NT2/D1 (cell line): Measurements from ENCODE around the gene MAPK14.
"Not testable (repeated sequence)": the region's sequence is repeated elsewhere in the genome, so short reads cannot be mapped to it uniquely, and the experiment has no call there.

Experiments
- DNase-seq: peaks from one replicate; pipeline ENCODE4 v3.0.0-alpha.2; 2011; ENCODE audit warnings: low read depth, low spot score
- H3K27me3 ChIP-seq: 2 replicates; pipeline ENCODE4 v1.6.0; 2011; ENCODE audit warnings: mild to moderate bottlenecking; ENCODE audit not compliant: insufficient read length, insufficient read depth
- H3K36me3 ChIP-seq: 2 replicates; pipeline ENCODE4 v1.6.1; 2011; ENCODE audit warnings: mild to moderate bottlenecking, low read length, mixed read lengths; ENCODE audit not compliant: insufficient read depth, insufficient read length
- H3K4me1 ChIP-seq: 2 replicates; pipeline ENCODE4 v1.5.1; 2011; ENCODE audit not compliant: insufficient read depth, insufficient read length
- H3K4me3 ChIP-seq: 2 replicates; pipeline ENCODE4 v1.5.1; 2011; ENCODE audit warnings: low read depth; ENCODE audit not compliant: insufficient read length
- H3K9ac ChIP-seq: 2 replicates; pipeline ENCODE4 v1.6.0; 2011; ENCODE audit warnings: low read depth; ENCODE audit not compliant: insufficient read length
- H3K9me3 ChIP-seq: 2 replicates; pipeline ENCODE4 v1.5.1; 2011; ENCODE audit warnings: mild to moderate bottlenecking, low read length; ENCODE audit not compliant: insufficient read depth
- SUZ12 ChIP-seq: IDR thresholded peaks from 2 replicates; pipeline ENCODE4 v1.6.1; 2011; ENCODE audit not compliant: insufficient read length, insufficient read depth; ENCODE audit errors: extremely low read depth
- YY1 ChIP-seq: IDR thresholded peaks from 2 replicates; pipeline ENCODE4 v1.6.1; 2011; ENCODE audit not compliant: insufficient read length, insufficient read depth
- ZNF274 ChIP-seq: IDR thresholded peaks from 2 replicates; pipeline ENCODE4 v1.6.1; 2011; ENCODE audit warnings: mild to moderate bottlenecking, low read depth, low read length

Gene MAPK14

DNA sequence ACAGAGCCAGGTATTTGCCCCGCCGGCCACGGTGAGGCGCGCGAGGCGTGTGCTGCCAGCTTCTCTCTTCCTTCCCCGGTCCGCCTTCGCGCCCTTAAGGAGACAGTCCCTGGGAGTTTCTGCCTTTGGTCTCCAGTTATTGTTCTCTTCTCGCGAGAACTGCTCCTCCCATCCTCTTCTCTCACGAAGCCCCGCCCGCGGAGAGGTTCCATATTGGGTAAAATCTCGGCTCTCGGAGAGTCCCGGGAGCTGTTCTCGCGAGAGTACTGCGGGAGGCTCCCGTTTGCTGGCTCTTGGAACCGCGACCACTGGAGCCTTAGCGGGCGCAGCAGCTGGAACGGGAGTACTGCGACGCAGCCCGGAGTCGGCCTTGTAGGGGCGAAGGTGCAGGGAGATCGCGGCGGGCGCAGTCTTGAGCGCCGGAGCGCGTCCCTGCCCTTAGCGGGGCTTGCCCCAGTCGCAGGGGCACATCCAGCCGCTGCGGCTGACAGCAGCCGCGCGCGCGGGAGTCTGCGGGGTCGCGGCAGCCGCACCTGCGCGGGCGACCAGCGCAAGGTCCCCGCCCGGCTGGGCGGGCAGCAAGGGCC, at the start of gene MAPK14:
Gene MAPK14, plus strand, starts transcription at position 308 of the 587 bp plus-strand sequence. CDS start 350 bp downstream, outside the sequence.
- Histone ChIP-seq H3K36me3 (no peaks in the 10 kb centered on the region), H3K9me3 (no peaks in the 10 kb centered on the region), H3K27me3 (no peaks in the 10 kb centered on the region), H3K4me1 (peaks cover 8% of the 10 kb centered on the region), H3K4me3 (peak within 1 kb of the TSS; percentile 98), H3K9ac (peak within 1 kb of the TSS; percentile 99)
- peak; percentile 98 for DNase-seq
- no peak for TF ChIP-seq SUZ12
- TF ChIP-seq YY1: no peak
- no peak for TF ChIP-seq ZNF274

DNA sequence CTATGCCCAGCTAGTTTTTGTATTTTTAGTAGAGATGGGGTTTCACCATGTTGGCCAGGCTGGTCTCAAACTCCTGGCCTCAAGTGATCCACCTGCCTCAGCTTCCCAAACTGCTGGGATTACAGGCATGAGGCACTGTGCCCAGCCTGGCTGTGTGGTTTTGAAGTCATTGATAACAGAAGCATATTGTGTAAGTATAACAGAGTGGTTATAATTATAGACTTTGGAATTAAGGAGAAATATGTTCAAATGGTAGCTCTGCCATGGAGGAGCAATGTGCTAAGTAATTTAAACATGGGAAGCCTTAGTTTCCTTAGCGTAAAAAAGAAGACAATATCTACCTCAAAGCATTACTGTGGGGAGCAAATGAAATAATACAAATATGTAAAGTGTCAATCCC, 47.5 kb upstream of the MAPK14 start:
- H3K27me3 ChIP-seq, H3K4me3 ChIP-seq, H3K9ac ChIP-seq, H3K9me3 ChIP-seq, H3K36me3 ChIP-seq, H3K4me1 ChIP-seq, DNase-seq: not testable (repeated sequence)

DNA sequence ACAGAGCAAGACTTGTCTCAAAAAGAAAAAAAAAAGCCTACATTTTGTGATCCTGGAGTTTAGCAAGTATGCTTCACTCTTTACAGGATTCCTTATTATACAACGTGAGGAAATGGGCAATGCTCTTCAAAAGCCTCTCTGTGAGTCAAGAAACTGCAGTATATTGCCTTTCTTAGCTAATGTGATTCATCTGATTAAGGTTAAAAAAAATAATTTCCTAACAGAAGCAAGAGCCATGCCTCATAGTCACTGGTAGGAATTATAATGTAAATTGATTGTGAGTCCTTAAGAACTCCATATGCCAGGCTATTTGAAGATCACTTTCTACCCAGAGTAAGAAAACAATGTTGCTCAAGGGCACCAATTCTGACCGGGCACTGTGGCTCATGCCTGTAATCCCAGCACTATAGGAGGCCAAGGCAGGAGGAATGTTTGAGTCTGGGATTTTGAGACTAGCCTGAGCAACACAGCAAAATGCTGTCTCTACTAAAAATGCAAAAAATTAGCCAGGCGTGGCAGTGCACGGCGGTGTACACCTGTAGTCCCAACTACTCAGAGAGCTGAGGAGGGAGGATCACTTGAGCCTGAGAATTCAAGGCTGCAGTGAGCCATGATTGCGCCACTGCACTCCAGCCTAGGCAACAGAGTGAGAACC, 46.5 kb upstream of the MAPK14 start:
- no peaks in the 10 kb centered on the region for H3K27me3 ChIP-seq
- no peak for DNase-seq

DNA sequence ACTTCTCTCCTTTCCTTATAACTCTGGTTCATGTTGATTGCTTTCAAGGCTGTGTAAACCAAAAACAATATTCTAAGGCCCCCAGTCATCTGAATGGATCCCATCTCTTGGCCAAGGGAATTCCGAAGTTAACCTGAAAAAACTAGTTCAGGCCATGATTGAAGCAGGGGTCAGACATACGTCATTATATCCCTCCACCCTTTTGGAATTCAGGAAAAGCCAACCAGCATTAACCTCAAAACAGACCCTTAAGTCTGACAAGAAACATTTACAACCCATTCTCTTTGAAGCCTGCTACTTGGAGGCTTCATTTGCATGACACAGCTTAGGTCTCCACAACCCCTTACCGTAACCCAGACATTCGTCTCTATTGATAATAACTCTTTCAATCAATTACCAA, 42.9 kb upstream of the MAPK14 start:
- peak; percentile 40 for DNase-seq
- Histone ChIP-seq H3K36me3 (no peaks in the 10 kb centered on the region), H3K4me3 (no peak overlapping the region), H3K27me3 (no peaks in the 10 kb centered on the region), H3K9me3 (no peaks in the 10 kb centered on the region), H3K9ac (no peak overlapping the region), H3K4me1 (peaks cover 2% of the 10 kb centered on the region)
- TF ChIP-seq ZNF274 (no peak), SUZ12 (no peak), YY1 (no peak)

More for the DNA sequence above, 46.5 kb upstream of the MAPK14 start:
- H3K9me3 ChIP-seq: no peaks in the 10 kb centered on the region
- H3K4me1 ChIP-seq: peaks cover 2% of the 10 kb centered on the region
- no peaks in the 10 kb centered on the region for H3K36me3 ChIP-seq
- no peak for TF ChIP-seq YY1
- no peak for TF ChIP-seq ZNF274
- no peak for TF ChIP-seq SUZ12
- no peak overlapping the region for H3K9ac ChIP-seq
- H3K4me3 ChIP-seq: no peak overlapping the region

DNA sequence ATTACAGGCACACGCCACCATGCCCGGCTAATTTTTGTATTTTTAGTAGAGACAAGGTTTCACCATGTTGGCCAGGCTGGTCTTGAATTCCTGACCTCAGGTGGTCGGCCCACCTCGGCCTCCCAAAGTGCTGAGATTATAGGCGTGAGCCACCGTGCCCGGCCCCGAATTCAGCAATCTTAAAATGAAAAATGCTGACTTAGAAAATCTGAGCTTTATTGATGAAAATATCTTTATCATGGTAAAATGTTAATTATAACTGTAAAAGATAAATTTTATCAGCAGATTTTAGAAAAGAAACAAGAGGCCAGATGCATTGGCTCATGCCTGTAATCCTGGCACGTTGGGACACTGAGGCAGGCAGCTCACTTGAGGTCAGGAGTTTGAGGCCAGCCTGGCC, 39.6 kb upstream of the MAPK14 start:
- not testable (repeated sequence) for H3K4me3 ChIP-seq, H3K9me3 ChIP-seq, H3K27me3 ChIP-seq, H3K4me1 ChIP-seq, DNase-seq, H3K36me3 ChIP-seq, H3K9ac ChIP-seq

DNA sequence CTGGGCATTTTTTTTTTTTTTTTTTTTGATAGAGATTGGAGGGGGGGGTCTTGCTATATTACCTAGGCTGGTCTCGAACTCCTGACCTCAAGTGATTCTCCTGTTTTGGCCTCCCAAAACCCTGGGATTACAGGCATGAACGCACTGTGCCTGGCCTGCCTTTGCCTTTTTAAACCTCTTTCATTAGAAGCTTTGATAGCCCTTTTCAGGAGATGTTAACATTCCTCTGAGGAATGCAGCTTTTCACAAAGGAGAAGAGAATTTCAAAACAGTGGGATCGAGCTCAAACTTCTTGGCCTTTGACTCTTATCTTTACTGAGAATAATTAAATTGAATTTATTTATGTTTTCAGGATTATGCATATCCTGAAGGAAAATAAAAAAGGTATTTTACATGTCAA, 34.5 kb upstream of the MAPK14 start:
- TF ChIP-seq ZNF274 (no peak), YY1 (no peak), SUZ12 (no peak)
- Histone ChIP-seq H3K36me3 (no peaks in the 10 kb centered on the region), H3K4me3 (no peak overlapping the region), H3K9me3 (no peaks in the 10 kb centered on the region), H3K4me1 (no peaks in the 10 kb centered on the region), H3K27me3 (no peaks in the 10 kb centered on the region), H3K9ac (no peak overlapping the region)
- peak; percentile 44 for DNase-seq

DNA sequence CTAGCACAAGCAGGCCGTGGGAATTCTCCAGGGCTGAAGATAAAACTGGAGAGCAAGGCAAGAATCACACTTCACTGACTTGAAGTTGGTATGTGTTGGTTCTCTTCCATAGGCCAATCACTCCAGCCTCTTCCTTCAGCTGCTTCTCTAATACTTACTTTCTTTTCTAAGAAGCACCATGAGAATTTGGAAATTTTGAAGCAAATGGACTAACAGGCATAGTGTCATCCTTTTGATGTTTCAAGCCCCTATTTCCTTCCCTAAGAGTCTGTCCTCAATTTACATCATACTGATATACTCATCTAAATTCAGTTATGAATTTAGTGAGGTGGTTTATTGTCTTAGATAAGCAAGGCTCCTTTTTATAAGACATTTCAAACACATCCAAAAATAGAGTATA, 27.2 kb upstream of the MAPK14 start:
- no peak overlapping the region for H3K9ac ChIP-seq
- no peaks in the 10 kb centered on the region for H3K36me3 ChIP-seq
- no peaks in the 10 kb centered on the region for H3K4me1 ChIP-seq
- no peak overlapping the region for H3K4me3 ChIP-seq
- no peaks in the 10 kb centered on the region for H3K27me3 ChIP-seq
- DNase-seq: no peak
- no peak for TF ChIP-seq YY1
- no peak for TF ChIP-seq SUZ12
- no peak for TF ChIP-seq ZNF274
- no peaks in the 10 kb centered on the region for H3K9me3 ChIP-seq

DNA sequence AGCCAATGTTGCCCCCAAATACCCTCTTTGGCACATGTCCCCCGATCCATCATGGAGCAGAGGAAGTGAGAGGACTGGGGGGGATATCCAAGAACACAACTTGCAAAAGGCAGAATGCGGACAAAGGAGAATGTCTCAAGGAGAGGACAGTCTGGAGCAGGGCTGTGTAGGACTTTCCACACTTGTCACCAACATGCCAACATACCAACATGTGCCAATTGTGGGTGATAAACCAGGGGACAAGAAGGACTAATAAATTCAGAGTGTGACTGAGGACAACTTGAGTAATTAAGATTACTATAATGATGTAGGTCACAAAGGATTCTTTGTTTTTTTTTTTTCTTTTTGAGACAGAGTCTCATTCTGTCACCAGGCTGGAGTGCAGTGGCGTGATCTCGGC, 11.9 kb upstream of the MAPK14 start:
- Histone ChIP-seq H3K4me1 (no peaks in the 10 kb centered on the region), H3K4me3 (no peak overlapping the region), H3K36me3 (no peaks in the 10 kb centered on the region), H3K27me3 (no peaks in the 10 kb centered on the region), H3K9me3 (no peaks in the 10 kb centered on the region), H3K9ac (no peak overlapping the region)
- no peak for DNase-seq
- TF ChIP-seq ZNF274: no peak
- TF ChIP-seq YY1: no peak
- no peak for TF ChIP-seq SUZ12
